Measurements from ENCODE around the gene CFAP97.

CFAP97 gene

DNA sequence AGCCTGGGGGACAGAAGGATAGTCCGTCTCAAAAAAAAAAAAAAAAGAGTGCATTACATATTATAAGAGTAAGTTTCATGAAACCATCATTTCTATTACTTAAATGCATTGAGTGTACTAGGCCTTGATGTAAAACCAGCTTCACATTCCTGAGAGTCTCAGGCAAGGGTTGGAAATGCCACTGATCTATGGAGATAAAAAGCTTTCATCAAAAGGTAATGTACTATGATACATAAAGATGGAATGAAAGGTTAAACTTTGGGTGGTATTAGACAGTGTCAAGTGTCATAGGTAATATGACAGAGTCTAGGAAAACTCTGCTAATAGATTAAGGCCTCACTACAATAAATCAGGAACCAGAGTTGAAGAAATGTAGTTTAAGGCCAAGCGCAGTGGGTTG is 7.4 kb downstream of the CFAP97 start:
- DNase-seq: no peak

DNA sequence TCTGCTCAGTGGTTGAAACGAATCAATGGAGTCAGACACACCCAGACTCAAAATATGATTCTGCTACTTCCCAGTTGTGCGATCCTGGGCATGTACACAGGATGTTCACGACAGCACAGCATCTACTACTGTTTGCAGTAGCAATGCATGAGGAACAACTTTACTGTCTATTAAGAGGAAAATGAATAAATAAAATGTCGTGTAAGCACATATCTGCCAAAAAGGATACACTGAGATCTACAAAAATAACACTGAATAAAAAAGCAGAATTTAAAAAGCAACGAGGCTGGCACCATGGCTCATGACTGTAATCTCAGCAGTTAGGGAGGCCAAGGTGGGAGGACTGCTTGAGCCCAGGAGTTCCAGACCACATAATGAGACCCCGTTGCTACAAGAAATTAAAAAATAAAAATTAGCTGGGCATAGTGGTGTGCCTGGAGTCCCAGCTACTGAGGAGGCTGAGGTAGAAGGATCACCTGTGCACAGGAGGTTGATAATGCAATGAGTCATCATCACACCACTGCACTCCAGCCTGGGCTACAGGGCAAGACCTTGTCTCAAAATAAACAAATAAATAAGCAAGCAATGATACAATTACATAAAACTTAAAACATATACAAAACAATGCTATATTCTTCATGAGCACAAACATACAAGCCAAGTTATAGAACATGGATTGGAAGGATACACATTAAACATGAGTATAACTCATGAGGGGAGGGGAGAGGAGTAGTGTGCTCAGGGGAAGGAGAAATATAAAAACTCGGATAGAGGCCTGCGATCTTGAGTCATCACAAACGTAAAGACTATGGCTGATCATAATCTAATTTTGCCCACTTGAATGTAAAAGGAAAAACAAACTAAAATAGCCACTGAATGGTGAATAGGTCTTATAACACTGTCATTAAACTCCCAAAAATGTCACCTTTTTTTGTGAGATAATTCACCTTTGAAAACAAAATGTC is 8.6 kb downstream of the CFAP97 start:
- DNase-seq: no peak

- DNase-seq: no peak
Observed at GRCh38 chr4:185192059-185192458, 11.7 kb downstream of the CFAP97 start.

DNA sequence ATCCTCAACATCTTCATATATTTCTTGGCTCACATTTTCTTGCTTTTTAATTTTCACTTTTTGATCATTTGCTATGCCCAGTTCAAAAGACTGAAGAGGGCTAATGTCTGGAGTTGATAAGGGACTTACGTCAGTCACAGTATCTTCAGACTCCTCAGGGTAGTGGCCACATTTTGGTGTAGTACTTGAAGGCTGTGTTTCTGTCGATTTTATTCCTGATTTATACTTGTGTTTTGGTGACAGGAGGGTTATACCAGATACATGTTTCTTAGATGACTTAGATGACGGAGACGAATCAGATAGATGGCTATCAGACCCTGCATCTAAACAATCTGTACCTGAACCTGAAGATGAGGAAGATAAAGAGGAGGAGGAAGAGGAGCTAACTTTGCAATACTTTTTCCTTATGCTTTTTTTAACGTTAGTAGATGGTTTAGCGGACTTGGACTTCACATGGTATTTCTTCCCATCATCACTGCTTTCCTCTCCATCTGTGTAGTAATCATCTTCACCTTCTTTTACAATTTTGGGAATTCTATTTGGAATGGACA is 13.4 kb downstream of the CFAP97 start:
- DNase-seq: no peak

DNA sequence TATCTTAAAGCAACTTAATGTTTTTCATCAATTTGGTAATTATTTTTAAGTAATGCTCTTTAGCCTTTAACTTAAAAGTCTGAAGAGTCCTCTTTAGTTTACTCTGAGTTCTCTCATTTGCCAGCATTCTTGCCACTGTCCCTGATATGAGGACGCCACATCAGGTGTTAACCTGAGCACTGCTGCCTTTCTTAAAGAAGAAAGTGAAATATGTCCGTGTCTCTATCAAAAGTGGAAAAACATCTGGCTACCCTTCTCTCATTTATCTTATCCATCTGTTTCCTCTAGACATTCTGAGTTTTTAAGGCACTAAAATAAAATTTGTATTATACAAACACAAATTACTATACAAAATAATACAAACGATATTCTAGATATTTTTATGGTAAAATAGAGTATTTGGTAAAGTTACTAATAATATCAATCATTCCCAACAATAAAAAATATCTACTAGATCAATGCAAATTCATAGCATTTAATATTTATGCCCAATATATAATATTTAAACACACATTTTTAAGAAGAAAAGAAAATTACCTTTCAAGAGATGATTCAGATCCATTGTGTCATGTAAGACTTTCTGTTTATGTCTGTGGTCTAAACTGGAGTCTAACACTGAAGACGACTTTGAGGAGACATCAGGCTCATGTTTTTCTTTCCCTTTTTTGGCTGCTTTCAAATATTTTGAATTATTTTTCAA is 14.0 kb downstream of the CFAP97 start:
- no peak for DNase-seq

DNA sequence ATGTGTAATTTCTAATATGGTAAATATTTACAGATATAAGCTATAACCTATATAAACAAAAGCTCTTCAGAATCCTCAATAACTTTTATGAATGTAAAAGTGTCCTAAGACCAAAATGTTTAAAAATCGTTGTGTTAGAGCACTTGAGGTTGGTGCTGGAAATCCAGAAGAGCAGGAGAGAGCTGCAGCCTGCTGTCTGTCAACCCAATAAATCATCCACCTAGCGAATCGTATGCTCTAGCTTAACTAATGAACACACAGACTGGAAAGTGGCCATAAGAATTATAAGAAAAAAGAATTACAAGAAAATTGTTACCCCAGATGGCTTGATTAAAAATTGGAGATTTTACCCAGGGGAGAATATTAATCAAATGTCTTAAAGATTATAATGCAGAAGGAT is 17.0 kb downstream of the CFAP97 start:
- no peak for DNase-seq

DNA sequence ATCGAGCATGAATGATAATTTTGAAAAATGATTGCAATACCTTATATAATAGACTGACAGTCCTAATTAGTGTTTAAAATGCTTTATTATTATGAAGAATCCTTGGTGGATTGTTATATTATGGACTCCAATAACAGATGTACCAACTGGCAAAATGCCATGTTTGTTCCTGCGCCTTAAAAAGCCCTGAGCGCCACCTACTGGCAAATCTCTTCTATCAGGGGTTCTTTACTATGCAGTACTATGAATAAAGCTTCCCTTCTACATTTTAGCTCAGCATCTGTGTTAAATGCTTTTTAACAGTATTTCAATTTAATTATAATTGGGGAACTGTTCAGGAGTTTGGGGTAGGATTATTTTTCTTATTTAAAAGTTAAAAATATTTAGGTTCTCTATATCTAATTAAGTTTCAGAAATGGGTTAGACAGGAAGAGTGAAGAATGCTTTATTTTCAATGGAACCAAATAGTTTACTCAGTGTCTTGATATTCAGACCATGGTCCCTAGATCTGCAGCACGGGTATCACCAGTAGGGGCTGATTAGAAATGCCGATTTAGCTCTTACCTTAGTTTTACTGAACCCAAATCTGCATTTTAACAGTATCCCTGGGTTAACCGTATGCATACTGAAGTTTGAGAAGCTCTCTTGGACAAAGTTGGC is 20.0 kb downstream of the CFAP97 start:
- DNase-seq: peak; percentile 60

DNA sequence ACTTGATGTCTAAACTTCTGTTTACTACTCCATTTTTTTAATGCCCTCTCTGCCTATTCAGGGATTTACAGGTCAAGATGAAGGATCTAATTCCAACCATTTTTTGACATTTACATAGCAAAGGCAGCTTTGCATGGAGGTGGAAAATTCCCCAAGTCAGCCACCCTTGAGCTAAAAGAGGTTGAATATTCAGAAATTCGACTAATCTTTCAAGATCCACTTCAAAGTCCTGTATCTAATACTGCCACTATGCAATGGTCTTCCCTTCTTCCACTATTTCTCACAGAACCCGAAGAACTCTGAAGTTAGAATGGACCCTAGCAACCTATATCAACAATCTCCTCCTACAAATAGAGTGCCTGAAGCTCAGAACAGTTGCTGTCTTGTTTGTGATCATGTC is 21.6 kb downstream of the CFAP97 start:
- no peak for DNase-seq

DNA sequence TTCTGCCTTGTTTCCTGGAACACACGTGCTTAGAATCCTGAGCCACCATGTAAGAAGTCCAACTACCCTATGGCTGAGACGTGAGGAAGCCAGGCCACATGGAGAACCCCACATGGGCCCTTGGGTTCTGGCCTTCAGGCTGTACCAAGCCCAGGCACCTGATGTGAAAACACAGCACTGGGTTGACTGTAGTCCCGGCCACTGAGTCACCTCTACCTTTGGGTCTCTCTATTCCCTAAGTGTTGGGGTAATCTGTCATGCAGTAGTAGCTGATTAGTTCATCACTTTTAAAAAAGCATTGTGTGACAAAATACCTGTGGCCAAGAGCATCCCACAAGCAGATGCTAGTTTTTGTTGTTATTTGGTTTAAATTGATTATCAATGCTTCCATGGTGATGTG is 24.3 kb downstream of the CFAP97 start:
- DNase-seq: no peak

- no peak for DNase-seq
Observed at GRCh38 chr4:185171373-185172071, 32.3 kb downstream of the CFAP97 start.

GRCh38 chr4:185167234-185167633 is 36.6 kb downstream of the CFAP97 start:
- no peak for DNase-seq

- no peak for DNase-seq
Observed at GRCh38 chr4:185165605-185166063, 38.2 kb downstream of the CFAP97 start.

GRCh38 chr4:185151296-185151695 is 52.5 kb downstream of the CFAP97 start:
- DNase-seq: no peak

DNA sequence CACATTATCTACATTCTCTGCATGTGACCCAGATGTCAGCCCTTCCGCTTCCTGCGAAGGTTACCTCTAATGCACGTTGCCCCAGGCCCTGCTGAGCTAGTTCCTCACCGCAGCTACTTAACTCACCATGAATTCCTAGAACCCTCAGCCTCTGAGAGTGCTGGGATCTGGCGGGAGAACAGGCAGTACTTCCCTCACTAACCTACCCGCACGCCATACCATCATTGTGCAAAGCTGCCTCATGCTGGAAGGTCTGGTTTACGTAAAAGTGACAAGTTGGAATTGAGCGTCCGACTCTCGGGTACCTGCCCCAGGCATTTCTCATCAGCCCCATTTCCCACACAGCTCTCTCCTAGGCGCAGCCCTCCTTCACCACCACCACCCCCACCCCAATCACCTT is 54.4 kb downstream of the CFAP97 start:
- no peak for DNase-seq

GRCh38 chr4:185145572-185145971 is 58.2 kb downstream of the CFAP97 start:
- no peak for DNase-seq

DNA sequence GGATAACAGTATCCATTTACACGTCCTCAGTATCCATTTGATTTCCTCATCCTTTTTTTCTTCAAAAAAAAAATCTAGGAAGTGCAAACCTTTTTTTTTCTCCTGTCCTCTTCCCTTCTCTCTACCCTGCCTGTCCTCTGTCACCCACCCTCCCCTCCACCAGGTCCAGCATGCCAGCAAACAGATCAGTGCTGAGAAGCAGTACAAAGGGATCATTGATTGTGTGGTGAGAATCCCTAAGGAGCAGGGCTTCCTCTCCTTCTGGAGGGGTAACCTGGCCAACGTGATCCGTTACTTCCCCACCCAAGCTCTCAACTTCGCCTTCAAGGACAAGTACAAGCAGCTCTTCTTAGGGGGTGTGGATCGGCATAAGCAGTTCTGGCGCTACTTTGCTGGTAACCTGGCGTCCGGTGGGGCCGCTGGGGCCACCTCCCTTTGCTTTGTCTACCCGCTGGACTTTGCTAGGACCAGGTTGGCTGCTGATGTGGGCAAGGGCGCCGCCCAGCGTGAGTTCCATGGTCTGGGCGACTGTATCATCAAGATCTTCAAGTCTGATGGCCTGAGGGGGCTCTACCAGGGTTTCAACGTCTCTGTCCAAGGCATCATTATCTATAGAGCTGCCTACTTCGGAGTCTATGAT is 59.1 kb downstream of the CFAP97 start:
- DNase-seq: no peak

DNA sequence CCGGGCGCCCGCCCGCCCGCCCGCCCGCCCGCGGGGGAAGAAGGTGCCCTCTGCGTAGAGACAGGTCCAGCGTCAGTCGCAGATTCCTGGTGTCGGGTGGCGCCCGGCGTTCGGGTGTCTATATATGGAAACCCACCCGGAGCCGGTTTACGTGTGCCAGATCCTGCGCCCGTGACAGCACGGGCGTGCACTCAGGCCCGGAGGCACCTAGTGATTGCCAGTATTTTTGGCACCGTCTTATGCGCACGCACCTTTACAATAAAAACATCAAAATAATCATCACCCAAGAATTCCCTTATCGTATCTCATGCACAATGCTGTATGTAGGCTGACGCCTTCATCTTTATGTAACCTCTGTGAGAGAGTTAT is 60.2 kb downstream of the CFAP97 start:
- no peak for DNase-seq

DNA sequence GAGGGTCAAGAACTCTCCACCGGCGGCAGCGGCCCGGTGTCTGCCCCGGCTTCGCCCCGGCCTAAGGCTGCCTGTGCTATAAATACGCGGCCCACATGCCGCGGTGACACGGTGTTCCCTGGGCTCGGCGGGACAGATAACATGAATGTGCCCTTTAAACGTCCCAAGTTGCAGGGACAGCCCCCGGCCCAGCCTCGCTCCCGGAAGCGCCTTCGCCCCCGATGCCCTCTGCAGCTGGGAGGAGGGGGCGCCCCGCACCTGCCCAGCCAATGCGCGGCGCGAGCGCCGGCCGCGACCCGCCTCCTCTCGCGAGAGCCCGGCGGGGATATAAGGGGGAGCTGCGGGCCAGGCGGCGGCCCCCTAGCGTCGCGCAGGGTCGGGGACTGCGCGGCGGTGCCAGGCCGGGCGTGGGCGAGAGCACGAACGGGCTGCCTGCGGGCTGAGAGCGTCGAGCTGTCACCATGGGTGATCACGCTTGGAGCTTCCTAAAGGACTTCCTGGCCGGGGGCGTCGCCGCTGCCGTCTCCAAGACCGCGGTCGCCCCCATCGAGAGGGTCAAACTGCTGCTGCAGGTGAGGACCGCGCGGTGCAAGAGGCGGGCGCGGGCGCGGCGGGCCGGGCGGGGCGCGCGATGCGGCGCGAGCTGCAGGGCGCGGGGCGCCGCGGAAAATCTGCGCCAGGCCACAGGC is 60.7 kb downstream of the CFAP97 start, which contains the start of gene SLC25A4:
SLC25A4 (plus strand) TSS at position 355 of the 689 bp plus-strand sequence; CDS start at position 462, 107 bp downstream.
- DNase-seq: peak; percentile 85

DNA sequence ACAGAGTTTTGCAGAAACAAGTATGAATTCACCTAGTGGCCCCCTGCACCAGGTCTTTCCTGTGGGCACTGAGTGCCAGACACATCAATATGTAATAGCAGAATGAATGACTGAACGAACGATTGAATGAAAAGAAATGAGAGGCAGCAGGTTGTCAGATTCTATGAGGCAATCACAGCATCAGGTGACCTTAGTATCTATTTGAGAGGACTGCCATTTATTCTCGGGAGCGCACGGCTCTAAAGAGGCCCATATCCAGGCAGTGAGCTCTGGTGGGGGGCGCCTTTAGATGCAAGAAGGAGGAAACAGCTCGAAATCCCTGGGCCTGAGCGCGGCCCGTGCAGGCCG is 61.3 kb downstream of the CFAP97 start:
- DNase-seq: no peak

DNA sequence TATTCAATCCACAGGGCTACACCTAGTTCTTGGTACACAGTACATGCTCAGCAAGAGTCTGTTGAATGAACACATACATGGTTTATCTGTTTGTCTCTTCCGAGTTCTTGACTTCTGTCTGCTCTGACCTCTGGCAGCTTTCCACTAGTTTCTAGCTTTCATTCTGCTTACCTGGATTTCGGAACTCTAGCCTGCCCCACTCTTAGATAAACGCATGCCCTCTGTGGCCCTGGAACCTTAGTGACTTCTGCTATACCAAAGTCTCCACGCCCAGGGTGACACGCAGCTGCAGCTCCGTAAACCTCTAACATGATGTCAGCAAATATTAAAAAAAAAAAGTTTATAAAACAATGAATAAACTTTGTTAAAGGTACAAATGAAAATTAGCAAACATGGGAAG is 62.0 kb downstream of the CFAP97 start:
- DNase-seq: no peak

DNA sequence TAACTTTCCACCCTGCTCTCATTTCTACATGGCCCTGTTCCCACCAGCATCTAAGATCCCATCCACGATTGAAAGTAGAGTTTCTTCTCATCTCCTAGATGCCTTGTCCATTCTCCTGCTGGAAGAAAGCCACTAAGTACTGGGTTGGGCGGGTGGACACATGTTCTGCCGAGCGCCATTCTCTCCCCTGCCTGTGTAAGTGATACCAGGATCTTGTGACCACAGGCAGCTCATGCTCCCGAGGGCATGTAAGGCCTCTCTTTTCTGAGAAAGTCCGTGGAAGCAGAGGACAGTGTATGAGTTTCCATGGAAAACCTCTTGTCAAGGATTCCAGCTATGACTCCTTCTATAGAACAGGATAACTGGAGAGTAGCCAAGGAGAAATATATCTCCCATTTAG is 64.1 kb downstream of the CFAP97 start:
- no peak for DNase-seq

GRCh38 chr4:185138161-185138560 is 65.6 kb downstream of the CFAP97 start:
- no peak for DNase-seq
